HG02884 (cell line): ENCODE results near the gene MGST3.
"Not testable (repeated sequence)": the region's sequence is repeated elsewhere in the genome, so short reads cannot be mapped to it uniquely, and the experiment has no call there.

Source experiments
- ATAC-seq: cut with Tn5 transposase; IDR thresholded peaks from one replicate; pipeline ENCODE4 v1.9.1; 2021; ENCODE audit warnings: mild to moderate bottlenecking, moderate library complexity; ENCODE audit not compliant: unreplicated experiment

Gene MGST3

DNA sequence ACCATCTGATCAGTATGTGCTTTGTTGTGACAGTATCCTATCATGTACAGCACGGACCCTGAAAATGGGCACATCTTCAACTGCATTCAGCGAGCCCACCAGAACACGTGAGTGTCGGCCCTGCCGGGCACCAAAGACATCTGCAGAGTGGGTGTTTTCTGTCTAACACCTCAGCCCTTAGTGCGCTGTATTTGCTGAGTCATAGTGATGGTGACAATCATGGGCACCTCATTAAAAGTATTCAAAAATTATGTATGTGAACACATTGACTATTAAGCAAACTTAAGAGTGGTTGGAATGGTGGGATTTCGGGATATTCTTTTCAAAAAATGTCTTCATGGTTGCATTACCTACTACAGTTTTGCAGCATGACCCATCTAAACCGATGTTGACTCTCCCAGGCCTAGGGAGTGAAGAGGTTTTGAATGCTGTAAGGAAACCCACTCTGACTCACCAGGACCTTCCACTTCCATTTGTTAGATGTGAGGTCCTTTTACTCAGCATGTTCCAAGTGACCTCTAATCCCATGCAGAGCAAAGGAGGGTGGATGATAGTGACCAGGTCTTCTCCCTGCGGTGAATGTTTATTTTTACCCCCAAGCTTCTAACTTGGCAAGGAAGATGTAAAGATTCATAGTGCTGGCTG is 20.1 kb downstream of the MGST3 start:
- ATAC-seq: no peak

DNA sequence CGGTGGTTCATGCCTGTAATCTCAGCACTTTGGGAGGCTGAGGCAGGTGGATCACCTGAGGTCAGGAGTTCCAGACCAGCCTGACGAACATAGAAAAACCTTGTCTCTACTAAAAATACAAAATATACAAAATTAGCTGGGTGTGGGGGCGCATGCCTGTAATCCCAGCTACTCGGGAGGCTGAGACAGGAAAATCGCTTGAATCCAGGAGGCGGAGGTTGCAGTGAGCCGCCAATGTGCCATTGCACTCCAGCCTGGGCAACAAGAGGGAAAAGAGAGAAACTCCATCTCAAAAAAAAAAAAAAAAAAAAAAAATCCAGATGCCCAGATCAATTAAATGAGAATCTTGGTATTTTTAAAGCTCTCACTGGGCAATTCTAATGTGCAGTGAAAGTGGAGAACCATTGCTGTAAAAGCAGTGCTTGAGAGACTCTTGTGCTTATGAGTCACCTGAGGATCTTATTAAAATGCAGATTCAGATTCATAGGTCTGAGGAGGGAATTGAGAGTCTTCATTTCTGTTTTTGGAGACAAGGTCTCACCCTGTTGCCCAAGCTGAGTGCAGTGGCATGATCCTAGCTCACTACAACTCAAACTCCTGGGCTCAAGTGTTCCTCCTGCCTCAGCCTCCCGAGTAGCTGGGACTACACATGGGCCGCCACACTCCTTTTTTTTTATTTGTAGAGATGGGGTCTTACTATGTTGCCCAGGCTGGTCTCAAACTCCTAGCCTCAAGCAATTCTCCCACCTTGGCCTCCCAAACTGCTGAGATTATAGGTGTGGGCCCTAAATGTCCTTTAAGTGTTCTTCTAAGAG is 27.9 kb downstream of the MGST3 start:
- ATAC-seq: not testable (repeated sequence)

DNA sequence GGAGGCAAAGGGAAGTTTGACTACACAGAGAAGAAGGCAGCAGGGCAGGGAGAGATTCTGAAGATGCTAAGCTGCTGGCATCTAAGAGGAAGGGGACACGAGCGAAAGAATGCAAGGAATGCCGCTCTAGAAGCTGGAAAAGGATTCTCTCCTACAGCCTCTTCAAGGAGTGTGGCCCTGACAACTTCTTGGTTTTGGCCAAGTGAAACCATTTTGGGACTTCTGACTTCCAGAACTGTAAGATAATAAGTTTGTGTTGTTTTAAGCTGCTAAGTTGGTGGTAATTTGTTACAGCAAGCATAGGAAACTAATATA is 28.5 kb downstream of the MGST3 start:
- ATAC-seq: no peak

DNA sequence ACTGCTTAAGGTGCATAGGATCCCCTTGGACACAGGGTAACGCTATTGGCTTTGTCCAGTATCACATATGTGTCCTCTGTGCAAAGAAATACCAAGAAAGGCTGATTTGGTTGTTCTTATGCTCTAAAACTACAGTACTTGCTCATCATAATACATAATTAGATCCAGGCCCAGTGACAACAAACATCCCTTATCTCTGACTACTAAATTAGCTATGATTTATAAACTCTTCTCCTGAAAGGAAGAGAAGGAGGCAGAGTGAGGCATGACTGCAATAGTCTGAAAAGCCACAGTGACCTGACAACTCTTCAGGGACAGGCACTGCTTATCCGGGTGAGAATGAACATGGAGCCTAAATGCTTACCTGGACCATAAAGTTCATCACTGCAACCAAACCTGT is 30.7 kb downstream of the MGST3 start:
- no peak for ATAC-seq

DNA sequence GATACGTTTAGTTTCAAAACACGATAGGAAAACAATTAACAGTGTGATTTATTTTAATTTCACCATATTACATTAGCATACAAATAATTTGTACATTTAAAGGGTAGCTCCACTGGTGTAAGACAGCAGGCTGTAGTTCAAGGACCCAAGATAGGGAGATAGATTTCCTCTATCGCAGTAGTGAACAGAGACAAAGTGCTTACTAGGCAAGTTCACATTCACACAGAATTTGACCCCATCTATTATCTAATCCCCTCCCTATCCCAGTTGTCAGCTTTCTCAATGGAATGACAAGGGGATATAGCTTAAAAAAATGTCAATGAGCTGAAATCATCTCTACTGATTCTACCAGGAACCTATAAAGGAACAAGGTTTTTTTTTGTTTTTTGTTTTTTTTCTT is 31.2 kb downstream of the MGST3 start:
- ATAC-seq: no peak

DNA sequence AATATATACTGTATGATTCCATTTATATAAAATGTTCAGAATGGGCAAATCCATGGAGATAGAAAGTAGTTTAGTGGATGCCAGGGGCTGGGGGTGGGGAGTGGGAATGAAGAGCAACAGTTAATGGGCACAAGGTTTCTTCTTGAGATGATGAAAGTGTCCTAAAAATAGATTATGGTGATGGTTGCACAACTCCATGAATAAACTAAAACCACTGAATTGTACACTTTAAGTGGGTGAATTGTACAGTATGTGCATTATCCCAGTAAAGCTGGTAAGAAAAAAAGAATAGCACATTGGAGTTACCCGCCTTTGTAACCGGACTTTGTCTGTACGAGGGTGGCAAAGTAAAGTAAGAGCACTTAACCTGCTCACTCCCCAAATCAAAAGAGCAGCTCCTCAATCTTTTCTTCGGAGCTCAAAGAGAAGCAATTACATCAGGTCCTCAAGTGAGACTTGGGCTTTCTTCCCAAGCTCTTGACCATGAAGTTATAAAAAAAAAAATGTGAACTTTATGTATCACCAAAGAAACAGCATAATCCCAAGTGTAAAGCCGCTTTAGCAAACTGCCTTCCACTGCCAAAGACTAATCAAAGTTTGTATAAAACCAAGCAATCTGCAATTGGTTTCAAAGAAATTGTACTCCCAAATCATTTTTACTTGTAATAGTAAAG is 35.3 kb downstream of the MGST3 start:
- no peak for ATAC-seq

DNA sequence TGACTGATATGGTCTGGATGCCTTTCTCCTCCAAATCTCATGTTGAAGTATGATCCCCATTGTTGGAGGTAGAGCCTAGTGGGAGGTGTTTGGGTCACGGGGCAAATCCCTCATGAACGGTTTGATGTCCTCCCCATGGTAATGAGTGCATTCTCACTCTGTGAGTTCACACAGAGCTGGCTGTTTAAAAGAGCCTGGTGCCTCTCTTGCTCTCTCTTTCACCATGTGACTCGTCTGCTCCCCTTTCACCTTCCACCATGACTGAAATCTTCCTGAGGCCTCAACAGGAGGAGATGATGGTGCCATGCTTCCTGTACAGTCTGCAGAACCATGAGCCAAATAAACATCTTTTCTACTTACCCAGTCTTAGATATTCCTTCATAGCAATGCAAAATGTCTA is 37.1 kb downstream of the MGST3 start:
- no peak for ATAC-seq

DNA sequence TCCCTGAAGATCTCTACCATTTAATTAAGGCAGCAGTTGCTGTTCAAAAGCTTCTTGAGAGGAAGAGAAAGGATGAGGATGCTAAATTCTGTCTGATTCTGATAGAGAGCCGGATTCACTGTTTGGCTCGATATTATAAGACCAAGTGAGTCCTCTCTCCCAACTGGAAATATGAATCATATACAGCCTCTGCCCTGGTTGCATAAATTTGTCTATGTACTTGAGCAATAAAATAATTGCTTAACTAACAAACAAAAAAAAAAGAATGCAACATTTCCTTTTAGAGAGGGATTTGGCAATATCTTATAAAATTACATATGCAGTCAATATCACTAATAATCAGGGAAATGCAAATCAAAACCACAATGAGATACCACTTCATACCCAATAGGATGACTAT is 40.5 kb downstream of the MGST3 start:
- ATAC-seq: no peak

DNA sequence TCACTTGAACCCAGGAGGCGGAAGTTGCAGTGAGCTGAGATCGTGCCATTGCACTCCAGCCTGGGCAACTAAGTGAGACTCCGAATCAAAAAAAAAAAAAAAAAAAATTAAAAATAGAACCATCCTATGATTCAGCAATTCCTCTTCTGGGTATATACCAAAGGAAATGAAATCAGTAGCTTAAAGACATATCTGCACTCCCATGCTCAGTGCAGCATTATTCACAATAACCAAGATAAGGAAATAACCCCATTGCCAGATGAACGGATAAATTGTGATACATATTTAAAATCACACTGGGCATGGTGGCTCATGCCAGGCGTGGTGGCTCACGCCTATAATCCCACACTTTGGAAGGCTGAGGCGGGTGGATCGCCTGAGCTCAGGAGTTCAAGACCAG is 43.6 kb downstream of the MGST3 start:
- ATAC-seq: no peak

DNA sequence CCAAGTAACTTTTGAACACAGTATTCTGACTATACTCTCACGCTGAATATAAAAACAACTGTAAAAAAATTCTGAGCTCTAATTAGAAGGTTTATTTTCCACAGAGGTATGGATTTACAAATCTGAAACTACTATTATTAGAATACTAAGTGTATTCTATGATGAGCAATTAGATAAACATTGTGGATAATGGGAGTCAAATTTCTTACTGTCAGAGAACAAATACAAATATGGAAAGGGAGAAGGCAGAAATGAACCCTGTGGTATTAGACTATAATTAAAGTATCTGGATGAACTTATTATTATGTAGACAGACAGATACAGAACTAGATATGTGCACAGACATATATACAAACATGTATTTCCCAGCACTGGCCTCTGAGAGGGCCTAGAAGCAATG is 44.8 kb downstream of the MGST3 start:
- no peak for ATAC-seq

DNA sequence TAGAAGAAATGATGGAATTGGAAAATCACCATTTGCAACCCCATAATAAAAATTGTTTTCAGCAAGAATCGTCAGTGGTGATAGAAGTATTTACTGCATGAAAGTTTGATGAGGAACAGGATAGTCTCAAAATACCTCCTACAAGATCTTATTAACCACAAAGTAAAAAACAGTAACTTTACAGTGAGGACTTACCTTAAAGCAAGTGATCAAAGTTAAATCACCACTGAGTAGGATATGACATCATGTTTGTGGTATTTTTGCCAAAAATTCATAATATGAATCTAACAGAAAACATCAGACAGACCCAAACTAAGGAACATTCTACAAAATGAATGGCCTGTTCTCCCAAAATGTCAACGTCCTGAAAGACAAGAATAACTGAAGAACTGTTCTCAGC is 47.5 kb downstream of the MGST3 start:
- ATAC-seq: no peak

DNA sequence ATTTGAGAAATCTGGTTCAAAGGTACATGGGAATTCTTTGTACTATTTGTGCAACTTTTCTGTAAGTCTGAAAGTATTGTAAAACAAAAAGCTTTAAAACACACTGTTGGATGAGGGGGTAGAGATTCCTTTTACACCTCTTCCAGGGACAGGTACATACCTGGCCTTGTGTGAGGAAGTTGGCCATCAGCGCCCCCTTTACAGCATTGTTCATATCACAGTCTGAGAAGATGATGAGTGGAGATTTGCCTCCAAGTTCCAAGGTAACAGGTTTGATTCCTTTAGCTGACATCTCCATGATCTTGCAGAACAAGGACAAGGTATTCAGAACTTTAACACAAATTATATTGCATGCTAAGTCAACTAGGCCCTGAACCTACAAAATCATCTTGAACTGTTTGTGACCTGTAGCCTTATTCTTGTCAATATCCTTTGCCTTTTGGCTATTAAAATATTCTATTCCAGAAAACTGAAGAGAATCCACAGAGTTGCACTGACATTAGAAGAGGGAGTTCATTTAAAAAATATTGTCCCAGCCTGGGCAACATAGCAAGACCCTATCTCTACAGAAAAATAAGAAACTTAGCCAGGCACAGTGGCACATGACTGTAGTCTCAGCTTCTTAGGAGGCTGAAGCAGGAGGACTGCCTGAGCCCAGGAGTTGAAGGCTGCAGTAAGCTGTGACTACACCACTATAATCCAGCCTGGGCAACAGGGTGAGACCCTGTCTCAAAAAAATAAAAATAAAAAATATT is 48.4 kb downstream of the MGST3 start:
- no peak for ATAC-seq

DNA sequence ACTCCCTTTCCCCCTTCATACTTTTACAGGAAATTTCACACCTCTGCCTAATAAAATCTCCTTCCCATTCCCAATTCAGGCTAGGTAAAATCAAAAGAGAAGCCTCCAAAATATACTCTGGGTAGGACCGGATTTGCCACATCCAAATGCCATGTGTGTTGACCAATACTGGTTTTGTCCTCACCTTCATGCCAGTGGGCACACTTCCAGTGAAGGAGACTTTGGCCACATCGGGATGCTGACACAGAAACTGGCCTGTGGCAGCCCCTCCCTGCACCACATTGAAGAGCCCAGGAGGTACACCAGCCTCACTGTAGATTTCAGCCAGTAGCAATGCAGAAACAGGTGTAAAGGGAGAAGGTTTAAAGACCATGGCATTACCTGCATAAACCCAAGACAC is 49.3 kb downstream of the MGST3 start:
- ATAC-seq: no peak

DNA sequence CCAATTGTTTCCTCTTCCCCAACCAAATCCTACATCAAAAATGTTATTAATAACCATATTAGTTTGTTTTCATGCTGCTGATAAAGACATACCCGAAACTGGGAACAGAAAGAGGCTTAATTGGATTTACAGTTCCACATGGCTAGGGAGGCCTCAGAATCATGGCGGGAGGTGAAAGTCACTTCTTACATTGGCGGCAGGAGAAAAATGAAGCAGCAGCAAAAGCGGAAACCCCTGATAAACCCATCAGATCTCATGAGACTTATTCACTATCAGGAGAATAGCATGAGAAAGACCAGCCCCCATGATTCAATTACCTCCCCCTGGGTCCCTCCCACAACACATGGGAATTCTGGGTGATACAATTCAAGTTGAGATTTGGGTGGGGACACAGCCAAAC is 49.7 kb downstream of the MGST3 start:
- not testable (repeated sequence) for ATAC-seq

DNA sequence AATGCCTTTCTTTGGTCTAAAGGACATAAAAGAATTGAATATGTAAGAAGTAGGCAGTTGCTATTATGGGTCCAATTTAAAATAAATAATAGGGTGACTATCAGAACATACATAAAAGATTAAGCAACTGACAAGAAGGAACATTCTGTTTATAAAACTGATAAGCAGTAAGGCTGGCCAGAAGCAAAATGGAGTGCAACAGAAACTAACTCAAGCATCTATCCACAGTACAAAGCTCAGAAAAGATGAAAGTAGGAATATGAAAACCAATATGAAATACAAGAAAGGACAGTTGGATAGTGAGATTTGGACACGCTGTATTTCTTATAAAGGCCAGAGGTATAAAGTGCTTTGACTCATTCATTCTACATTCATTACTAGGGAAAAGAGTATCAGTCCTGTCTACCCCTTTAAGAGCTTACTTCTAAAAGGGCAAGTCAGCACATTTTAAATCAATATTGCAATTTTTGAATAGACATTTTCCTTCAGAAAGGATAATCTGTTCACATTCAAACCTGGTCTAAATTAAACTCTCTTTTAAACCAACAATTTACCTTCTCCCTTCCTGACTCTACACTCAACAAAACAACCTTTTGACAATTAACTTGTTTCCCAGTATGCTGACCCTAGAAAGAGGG is 52.9 kb downstream of the MGST3 start:
- ATAC-seq: no peak

DNA sequence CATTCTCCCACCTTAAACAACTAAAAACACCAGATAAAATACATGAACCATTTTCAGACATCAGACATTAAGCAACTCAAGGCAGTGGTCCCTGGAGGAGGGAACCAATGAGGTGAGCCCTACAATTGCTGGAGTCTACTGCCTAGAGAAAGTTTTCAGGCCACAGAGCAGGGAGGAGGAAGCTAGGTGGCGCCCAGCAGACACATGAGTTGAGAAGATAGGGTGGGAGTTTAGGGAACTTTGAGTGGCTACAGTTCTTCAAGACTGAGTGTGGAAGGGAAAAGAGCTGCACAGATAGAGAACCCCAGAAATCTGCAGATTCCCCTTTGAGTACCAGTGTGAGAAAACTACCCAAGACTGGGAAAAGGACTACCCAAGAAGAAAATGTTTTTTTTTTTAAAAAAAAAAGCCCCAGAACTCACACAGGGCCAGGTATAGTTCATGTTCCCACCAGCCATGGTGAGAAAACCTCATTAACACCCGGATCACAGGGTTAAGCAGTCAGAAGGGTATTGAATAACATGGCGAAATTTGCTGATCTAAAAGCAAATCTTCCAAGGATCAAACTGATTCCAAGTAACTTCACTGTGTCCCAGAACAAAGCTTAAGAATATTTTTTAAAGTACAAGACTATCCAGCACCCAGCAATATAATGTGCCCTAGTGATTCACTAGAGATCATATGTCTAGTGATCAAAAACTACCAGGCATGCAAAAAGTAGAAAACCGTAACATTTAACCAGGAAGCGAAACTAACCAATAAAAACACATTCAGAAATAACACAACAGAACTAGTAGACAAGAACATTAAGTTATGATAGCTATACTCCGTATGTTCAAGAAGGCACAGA is 55.3 kb downstream of the MGST3 start:
- ATAC-seq: peak; percentile 78

DNA sequence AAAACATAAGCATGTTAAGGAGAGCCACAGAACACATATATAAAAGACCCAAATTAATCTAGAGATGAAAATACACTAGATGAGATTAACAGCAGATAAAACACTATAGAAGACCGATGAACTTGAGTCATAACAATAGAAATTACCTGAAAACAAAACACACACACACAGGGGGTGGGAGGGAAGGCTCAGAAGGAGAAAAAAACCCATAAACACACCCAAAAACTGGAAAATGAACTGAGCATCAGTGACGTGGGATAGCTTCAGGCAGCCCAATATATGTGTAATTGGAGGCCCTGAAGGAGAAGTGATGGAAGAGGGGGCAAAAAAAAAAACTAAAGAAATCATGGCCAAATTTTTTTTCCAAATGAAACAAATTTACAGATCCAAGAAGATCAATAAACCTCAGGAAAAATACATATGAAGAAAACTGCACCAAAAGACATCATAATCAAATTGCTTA is 56.0 kb downstream of the MGST3 start:
- peak; percentile 58 for ATAC-seq

DNA sequence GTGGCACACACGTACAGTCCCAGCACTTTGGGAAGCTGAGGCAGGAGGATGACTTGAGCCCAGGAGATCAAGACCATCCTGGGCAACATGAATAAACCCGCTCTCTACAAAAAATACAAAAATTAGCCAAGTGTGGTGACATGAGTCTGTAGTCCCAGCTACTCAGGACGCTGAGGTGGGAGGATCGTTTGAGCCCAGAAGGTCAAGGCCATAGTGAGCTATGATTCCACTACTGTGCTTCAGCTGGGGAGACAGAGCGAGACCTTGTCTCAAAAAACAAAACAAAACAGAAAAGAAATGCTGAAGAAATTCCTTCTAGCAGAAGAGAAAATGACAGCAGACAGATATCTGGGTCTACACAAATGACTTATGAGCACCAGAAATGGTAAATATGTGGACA is 57.0 kb downstream of the MGST3 start:
- no peak for ATAC-seq

DNA sequence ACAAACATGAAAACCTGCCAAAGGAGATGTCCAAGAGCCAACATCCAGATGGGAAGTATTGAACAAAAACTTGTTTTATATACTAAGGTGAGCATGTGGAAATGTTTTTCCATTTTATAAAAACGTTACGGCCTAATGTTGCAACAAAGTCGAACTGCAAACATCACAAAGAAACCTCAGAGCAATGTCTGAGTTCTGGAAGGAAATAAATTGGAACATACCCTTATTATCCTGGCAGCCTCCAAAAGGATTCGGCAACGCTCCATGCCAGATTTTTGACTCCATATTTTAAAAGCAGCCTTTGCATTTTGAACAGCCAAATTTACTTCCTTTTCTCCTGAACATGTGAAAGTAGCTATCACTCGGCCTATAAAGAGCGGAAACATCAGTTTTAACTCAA is 64.0 kb downstream of the MGST3 start:
- no peak for ATAC-seq

DNA sequence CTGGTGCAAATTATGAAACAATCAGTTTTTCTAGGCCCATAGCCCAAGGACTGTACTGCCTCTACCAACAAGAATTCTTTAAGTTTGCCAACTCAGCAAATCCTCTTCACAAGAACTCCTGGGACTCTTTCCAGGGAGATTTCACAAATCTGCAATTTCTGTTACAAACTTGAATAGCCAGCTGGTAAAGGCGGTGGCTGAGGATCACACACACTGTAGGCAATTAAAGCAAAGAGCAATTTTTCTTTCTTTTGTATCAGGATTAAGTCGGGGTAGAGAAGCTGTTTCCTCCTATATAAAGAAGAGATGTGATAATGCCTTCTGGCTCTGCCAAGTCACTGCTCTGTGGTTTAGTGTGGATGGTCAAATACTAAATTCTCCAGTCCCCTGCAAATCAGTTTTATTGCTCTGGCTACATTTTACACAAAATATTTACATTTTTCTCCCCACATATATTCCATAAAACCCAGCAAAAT is 65.6 kb downstream of the MGST3 start:
- no peak for ATAC-seq
